Left lung (tissue), 10 donors: ENCODE data around the gene ALPL. TPM values are rescaled to one million over a fixed set of nuclear protein-coding genes. Genes with fewer than 3 reads are reported as not detected.
A peak's percentile ranks its signal among the peaks of the same experiment; 100 is the strongest.

ENCODE experiments used
- ATAC-seq: fragments of 200-7000 bp; cut with Tn5 transposase; one replicate; pipeline ENCODE4 v1.9.1; 2020; ENCODE audit warnings: moderate library complexity
- DNase-seq, 4 donors: peaks; one replicate each; pipeline ENCODE4 v3.0.0-alpha.2; 2013 to 2020
- H3K27ac ChIP-seq, 2 donors: fragments of 200-600 bp; sonication (generic) in 1 of 2; one replicate each; pipeline versions ENCODE4 v1.5.0 to v1.8.0; 2020 to 2021
- H3K27me3 ChIP-seq, 2 donors: fragments of 200-600 bp; sonication (generic) in 1 of 2; one replicate each; pipeline versions ENCODE4 v1.5.0 to v1.8.0; 2020 to 2021
- H3K36me3 ChIP-seq, 2 donors: fragments of 200-600 bp; sonication (generic) in 1 of 2; one replicate each; pipeline versions ENCODE4 v1.5.0 to v1.8.0; 2020 to 2021
- H3K4me1 ChIP-seq, 2 donors: fragments of 200-600 bp; one replicate each; pipeline ENCODE4 v1.8.0; 2021
- H3K4me3 ChIP-seq, 2 donors: fragments of 200-600 bp; sonication (generic) in 1 of 2; one replicate each; pipeline versions ENCODE4 v1.5.0 to v1.8.0; 2020 to 2021; ENCODE audit warnings: mild to moderate bottlenecking in 1 of 2
- H3K9me3 ChIP-seq, 2 donors: fragments of 200-600 bp; sonication (generic) in 1 of 2; one replicate each; pipeline versions ENCODE4 v1.5.0 to v1.8.0; 2020 to 2021
- CTCF ChIP-seq, 2 donors: fragments of 200-600 bp; sonication (generic) in 1 of 2; IDR thresholded peaks; one replicate each; pipeline versions ENCODE4 v1.5.0 to v1.8.0; 2021; ENCODE audit warnings: antibody characterized with exemption in 2 of 2
- intact Hi-C, 2 donors: fragments of 100-400 bp; cut with DNase I; formaldehyde crosslinking; loops; one replicate each; pipeline versions ENCODE4 v1.11.2 to v1.14.2; 2022
- polyA plus RNA-seq, 6 donors: library from polyadenylated mRNA; unstranded; fragments of 120-200 nt; gene quantifications; one replicate each; pipeline ENCODE4 v1.2.1, GENCODE V29; 2013; ENCODE audit not compliant: insufficient read length in 6 of 6
- total RNA-seq, 2 donors: library from RNA; stranded (reverse); fragmentation: NEBNext Ultra II Directional; extraction: Animal tissue kit (Norgen Biotek cat#: 25700); gene quantifications; one replicate each; pipeline ENCODE4 v1.2.1, GENCODE V29; 2021
- donor health status: DM: no; HTN: yes; CAD: no.
- donor health status: DM: no; HTN: no; CAD: no.

ALPL gene
- total and polyA plus RNA-seq, 8 donors = 1.0 to 198 (median 1.5) TPM

DNA sequence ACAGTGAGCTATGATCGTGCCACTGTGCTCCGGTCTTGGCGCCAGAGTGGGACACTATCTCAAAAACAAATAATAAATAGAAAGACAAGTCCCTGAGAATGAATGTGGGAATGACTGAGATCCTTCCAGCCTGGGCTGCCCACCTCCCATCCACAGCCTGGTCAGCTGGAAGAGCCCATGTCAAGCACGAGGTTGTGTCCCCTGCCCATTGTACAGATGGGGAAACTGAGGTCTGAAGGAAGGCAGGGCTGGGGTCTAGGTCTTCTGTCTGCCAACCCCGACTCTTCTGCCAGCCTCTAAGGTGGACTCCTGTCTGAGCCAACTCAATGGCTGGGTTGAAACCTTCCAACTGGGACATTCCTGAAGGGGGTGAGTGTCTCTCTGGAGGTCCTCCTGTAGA is 80.4 kb downstream of the ALPL start:
- H3K27ac ChIP-seq = no peak overlapping the region
- H3K4me3 ChIP-seq = no peak overlapping the region
- intact Hi-C loops = loop anchor here in 1 of 2 donors (10.0 kb wide), 1 partner anchor 85 kb away; the partner anchor contains the start of gene ALPL
- no peak for DNase-seq
- ATAC-seq = no peak
- no peak for TF ChIP-seq CTCF (IDR thresholded peaks at IDR 0.05)
- no peaks in the 10 kb centered on the region for H3K9me3 ChIP-seq
- H3K27me3 ChIP-seq = peaks cover 0 to 40% of the 10 kb centered on the region in 2 donors
- peaks cover 0 to 36% of the 10 kb centered on the region in 2 donors for H3K4me1 ChIP-seq
- no peaks in the 10 kb centered on the region for H3K36me3 ChIP-seq

- no peak for ATAC-seq
- peaks cover 0 to 31% of the 10 kb centered on the region in 2 donors for H3K4me1 ChIP-seq
- no peaks in the 10 kb centered on the region for H3K36me3 ChIP-seq
- intact Hi-C loops = loop anchor here in 1 of 2 donors (10.0 kb wide), 1 partner anchor 86 kb away; the partner anchor contains the start of gene ALPL
- no peaks in the 10 kb centered on the region for H3K9me3 ChIP-seq
- H3K27me3 ChIP-seq = peaks cover 0 to 45% of the 10 kb centered on the region in 2 donors
- H3K27ac ChIP-seq = peak overlapping the region in 1 of 2 donors; percentile 20
- no peak for TF ChIP-seq CTCF (IDR thresholded peaks at IDR 0.05)
- no peak for DNase-seq
- H3K4me3 ChIP-seq = no peak overlapping the region
Observed at GRCh38 chr1:21590126-21590880, 81.1 kb downstream of the ALPL start.

DNA sequence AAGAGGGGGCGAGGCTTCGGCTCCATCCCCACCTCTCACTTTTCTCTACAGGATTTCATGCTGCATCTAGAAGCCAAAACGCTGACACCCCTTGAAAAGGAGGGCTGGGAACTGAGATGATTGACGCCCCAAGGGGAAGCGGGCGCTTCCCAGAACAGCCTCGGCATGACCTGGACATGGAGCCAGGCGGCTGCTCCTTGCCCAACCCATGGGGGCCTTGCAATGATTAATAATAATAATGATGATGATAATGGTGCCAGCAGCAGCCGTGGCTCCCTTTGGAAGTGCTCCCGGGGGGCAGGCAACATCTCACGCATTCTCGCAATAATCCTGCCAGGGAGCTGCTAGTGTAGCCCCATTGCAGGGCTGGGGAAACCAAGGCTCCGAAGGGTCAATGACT is 81.7 kb downstream of the ALPL start:
- DNase-seq (no peak), ATAC-seq (no peak)
- intact Hi-C loops = loop anchor here in 1 of 2 donors (10.0 kb wide), 1 partner anchor 86 kb away; the partner anchor contains the start of gene ALPL
- peaks cover 0 to 25% of the 10 kb centered on the region in 2 donors for H3K4me1 ChIP-seq
- no peaks in the 10 kb centered on the region for H3K36me3 ChIP-seq
- H3K4me3 ChIP-seq = no peak overlapping the region
- peak overlapping the region in 1 of 2 donors; percentile 20 for H3K27ac ChIP-seq
- H3K27me3 ChIP-seq = peaks cover 0 to 45% of the 10 kb centered on the region in 2 donors
- TF ChIP-seq CTCF (IDR thresholded peaks at IDR 0.05) = no peak
- H3K9me3 ChIP-seq = no peaks in the 10 kb centered on the region

GRCh38 chr1:21592086-21592865 is 83.1 kb downstream of the ALPL start:
- no peaks in the 10 kb centered on the region for H3K9me3 ChIP-seq
- TF ChIP-seq CTCF (IDR thresholded peaks at IDR 0.05) = no peak
- H3K4me3 ChIP-seq = no peak overlapping the region
- no peaks in the 10 kb centered on the region for H3K36me3 ChIP-seq
- intact Hi-C loops = loop anchor here in 1 of 2 donors (10.0 kb wide), 1 partner anchor 87 kb away; the partner anchor contains the start of gene ALPL
- DNase-seq = no peak
- H3K27ac ChIP-seq = no peak overlapping the region
- H3K27me3 ChIP-seq = peaks cover 0 to 52% of the 10 kb centered on the region in 2 donors
- peaks cover 0 to 13% of the 10 kb centered on the region in 2 donors for H3K4me1 ChIP-seq
- ATAC-seq = no peak

DNA sequence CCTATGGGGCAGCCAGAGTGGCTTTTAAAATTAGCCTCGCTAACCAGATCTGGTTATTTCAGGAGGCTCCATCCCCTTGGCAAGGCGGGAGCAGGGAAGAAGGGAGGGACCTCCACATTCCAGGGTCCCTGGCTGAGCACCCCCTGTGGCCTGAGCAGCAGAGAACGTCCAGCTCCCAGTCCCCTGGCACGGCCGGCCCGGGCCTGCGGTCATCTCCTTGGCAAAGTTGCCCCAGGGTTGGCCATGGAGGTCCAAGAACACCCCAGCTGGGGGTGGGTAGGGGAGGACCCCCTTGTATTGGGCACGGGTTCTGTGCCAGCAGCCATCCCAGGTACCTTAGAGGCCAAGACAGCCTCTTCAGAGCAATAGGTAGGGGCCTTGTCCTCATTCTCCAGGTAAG is 84.0 kb downstream of the ALPL start:
- no peak overlapping the region for H3K4me3 ChIP-seq

More for the DNA sequence above, 84.0 kb downstream of the ALPL start:
- Histone ChIP-seq H3K36me3 (no peaks in the 10 kb centered on the region), H3K27ac (no peak overlapping the region), H3K9me3 (no peaks in the 10 kb centered on the region), H3K4me1 (peaks cover 0 to 13% of the 10 kb centered on the region in 2 donors), H3K27me3 (peaks cover 0 to 55% of the 10 kb centered on the region in 2 donors)
- ATAC-seq = no peak
- intact Hi-C loops = loop anchor here in 1 of 2 donors (10.0 kb wide), 1 partner anchor 88 kb away; the partner anchor contains the start of gene ALPL
- peak in 1 of 4 donors; percentile 62 for DNase-seq
- no peak for TF ChIP-seq CTCF (IDR thresholded peaks at IDR 0.05)
